ENCODE data around the gene ADGRL4.

GRCh38 chr1:78913950-78914349, 92.6 kb downstream of the ADGRL4 start:
- TF ChIP-seq CTCF (IDR thresholded peaks at IDR 0.05): no peak
- TF ChIP-seq POLR2A (IDR thresholded peaks at IDR 0.05): no peak
- no peak for TF ChIP-seq POLR2AphosphoS5 (IDR thresholded peaks at IDR 0.05)

All from suprapubic skin (tissue), 4 donors.